ES-I3 (cell line): Measurements from ENCODE around the gene RPL37A.

ENCODE experiments used
- H3K36me3 ChIP-seq: 2 replicates; pipeline ENCODE4 v1.6.1; 2013; ENCODE audit warnings: mild to moderate bottlenecking, low read length, control low read depth, moderate library complexity; ENCODE audit not compliant: insufficient read depth
- H3K4me1 ChIP-seq: 2 replicates; pipeline ENCODE4 v1.6.1; 2013; ENCODE audit warnings: mild to moderate bottlenecking, control low read depth, low read length; ENCODE audit not compliant: insufficient read depth
- H3K9ac ChIP-seq: 2 replicates; pipeline ENCODE4 v1.6.1; 2013; ENCODE audit warnings: low read depth, mild to moderate bottlenecking, low read length, moderate library complexity
- H3K9me3 ChIP-seq: 2 replicates; pipeline ENCODE4 v1.6.1; 2013; ENCODE audit warnings: mild to moderate bottlenecking, low read length, moderate library complexity; ENCODE audit not compliant: control insufficient read depth, insufficient read depth

RPL37A gene

DNA sequence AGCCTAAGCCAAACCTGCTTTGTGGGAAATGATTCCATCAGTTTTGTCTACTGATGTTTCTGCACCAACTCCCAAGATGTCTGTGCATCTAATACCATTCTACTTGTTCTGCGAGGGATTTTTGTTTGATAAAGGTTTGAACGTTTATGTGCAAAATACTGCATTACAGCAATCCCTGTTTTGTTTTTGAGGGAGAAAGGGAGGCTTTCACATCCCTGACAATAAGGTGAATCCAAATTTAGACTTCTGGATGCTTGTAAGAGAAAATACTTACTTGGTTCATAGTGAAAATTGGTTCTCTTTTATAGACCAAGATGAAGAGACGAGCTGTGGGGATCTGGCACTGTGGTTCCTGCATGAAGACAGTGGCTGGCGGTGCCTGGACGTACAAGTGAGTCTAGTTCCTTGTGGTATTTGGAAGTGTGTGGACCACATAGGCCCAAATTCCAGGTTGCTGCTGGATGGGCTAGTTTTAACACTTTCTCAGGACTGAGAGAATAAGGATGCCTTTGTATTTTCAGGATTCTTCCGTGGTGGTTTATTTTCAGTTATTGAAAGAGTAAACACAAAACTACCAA, 1.1 kb downstream of the RPL37A start:
- Histone ChIP-seq H3K36me3 (peaks cover 49% of the 10 kb centered on the region), H3K9me3 (no peaks in the 10 kb centered on the region), H3K9ac (peak overlapping the region; percentile 96), H3K4me1 (peaks cover 12% of the 10 kb centered on the region)

DNA sequence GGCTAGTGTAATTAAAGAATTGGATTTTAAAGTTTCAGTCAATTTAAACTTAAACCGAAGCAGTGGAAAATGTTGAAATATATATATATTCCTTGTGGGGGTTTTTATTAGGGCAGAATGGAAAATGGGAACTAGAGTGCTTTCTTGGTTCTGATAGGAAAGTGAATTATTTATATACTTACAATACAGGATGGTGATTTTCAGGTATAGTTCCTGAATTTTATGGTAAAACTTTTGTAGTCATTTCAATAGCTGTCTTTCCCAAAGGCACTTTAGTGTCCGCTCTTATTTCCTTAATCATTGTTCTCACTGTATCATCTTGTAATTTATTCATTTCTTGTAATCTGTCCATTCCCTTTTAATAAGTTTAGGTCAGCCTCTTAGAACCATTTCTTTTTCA, 1.9 kb downstream of the RPL37A start:
- peaks cover 49% of the 10 kb centered on the region for H3K36me3 ChIP-seq
- H3K9ac ChIP-seq, result peak overlapping the region; percentile 96; the same call in 1 of the 2 replicates
- H3K9me3 ChIP-seq, result no peaks in the 10 kb centered on the region
- H3K4me1 ChIP-seq, result peaks cover 12% of the 10 kb centered on the region

DNA sequence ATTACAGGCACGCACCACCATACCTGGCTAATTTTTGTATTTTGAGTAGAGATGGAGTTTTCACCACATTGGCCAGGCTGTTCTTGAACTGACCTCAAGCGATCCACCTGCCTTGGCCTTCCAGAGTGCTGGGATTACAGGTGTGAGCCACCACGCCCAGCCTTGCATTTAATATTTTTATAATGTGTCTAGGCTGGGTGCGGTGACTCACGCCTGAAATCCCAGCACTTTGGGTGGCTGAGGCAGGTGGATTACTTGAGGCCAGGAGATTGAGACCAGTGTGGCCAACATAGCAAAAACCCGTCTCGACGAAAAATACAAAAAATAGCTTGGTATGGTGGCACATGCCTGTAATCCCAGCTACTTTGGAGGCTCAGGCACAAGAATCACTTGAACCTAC, 3.2 kb downstream of the RPL37A start:
- H3K9me3 ChIP-seq, result no peaks in the 10 kb centered on the region
- peaks cover 49% of the 10 kb centered on the region for H3K36me3 ChIP-seq
- no peak overlapping the region for H3K9ac ChIP-seq
- H3K4me1 ChIP-seq, result peaks cover 12% of the 10 kb centered on the region

DNA sequence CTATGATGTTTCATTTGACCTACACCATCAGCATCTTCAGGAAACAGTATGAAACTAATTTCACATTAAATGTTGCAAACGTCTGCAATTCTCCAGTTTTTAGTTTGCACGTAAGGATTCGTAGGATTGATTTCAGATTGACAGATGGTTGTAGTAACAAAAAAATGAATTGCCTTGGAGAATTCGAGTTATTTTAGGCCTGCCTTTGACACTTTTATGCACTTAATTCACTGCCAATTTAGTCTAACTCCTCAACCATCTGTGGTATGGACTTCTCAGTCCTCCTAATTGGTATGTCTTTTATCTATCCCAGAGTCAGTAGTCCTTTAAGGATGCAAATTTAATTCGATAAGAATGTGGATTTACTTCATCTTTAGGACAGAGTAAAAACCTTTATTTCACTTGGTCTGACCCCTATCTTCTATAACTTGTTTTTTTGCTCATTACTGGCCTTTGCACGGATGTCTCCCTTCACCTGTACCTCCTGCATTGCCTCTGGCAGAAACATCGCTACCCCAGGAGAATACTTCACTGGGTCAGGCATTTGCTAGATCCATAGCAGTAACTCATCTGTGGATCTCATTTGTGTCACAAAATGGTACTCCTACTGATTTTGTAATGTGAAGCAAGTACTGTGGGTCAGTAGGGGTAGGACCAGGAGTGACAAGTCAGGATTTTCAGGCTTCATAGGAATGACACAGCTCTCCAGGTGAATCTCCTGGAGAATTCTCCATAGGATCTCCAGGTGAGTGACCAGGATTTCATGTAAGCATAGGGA, 3.9 kb downstream of the RPL37A start:
- peaks cover 49% of the 10 kb centered on the region for H3K36me3 ChIP-seq
- H3K9ac ChIP-seq, result no peak overlapping the region
- H3K9me3 ChIP-seq, result no peaks in the 10 kb centered on the region
- peaks cover 12% of the 10 kb centered on the region for H3K4me1 ChIP-seq

GRCh38 chr2:216503159-216503629, 4.5 kb downstream of the RPL37A start:
- Histone ChIP-seq H3K9me3 (no peaks in the 10 kb centered on the region), H3K9ac (no peak overlapping the region), H3K36me3 (peaks cover 51% of the 10 kb centered on the region), H3K4me1 (peaks cover 12% of the 10 kb centered on the region)

- H3K4me1 ChIP-seq, result peaks cover 12% of the 10 kb centered on the region
- no peak overlapping the region for H3K9ac ChIP-seq
- peaks cover 53% of the 10 kb centered on the region for H3K36me3 ChIP-seq
- no peaks in the 10 kb centered on the region for H3K9me3 ChIP-seq
These were observed 5.2 kb downstream of the RPL37A start for GRCh38 chr2:216503697-216504375.

DNA sequence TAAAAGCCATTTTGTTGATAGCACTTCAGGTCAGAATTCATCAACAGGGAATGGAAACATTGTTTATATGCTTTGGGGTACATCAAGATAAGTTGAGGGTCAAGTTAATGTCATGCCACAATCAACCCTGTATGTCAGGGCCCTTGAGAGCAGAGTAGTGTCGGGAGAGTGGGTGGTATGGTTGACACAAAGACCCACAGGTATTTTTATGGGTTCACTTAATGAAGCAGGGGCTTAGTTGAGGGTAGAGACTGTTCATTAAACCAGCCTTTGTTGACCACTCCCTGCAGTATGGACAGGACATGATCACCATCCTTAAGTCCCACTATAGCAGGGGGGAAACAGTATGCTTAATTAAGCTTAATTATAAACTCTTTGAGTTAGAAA, 5.7 kb downstream of the RPL37A start:
- Histone ChIP-seq H3K9ac (no peak overlapping the region), H3K36me3 (peaks cover 48% of the 10 kb centered on the region), H3K4me1 (peaks cover 12% of the 10 kb centered on the region), H3K9me3 (no peaks in the 10 kb centered on the region)

DNA sequence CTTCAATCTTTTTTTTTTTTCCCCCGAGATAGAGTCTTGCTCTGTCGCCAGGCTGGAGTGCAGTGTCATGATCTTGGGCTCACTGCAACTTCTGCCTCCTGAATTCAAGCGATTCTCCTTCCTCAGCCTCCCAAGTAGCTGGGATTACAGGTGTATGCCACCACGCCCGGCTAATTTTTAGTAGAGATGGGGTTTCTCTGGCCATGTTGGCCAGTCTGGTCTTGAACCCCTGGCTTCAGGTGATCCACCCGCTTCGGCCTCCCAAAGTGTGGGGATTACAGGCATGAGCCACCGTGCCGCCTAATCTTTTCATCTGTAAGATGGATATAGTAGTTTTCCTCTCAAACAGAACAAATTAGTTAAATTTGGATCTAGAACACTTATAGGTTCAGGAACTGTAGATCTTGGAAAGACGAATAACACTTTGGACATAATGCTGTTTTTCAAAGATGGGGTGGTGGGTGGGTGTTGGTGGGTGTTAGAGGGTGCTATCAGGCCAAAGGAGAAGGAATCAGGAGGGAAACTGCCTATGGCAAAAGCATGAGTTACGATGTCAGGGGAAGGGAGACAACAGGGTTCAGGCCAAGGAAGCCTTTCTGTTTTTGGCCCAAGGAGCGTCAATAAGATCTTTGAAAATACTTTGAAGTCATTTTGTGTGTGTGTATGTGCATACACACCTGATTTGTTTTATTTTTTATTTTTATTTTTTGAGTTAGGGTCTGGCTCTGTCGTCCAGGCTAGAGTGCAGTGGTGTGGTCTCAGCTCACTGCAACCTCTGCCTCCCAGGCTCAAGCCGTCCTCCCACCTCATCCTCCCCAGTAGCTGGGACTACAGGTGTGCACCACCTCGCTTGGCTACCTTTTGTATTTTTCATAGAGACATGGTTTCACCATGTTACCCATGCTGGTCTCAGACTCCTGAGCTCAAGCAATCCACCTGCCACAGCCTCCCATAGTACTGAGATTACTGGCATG, 6.8 kb downstream of the RPL37A start:
- Histone ChIP-seq H3K36me3 (peaks cover 38% of the 10 kb centered on the region), H3K9ac (no peak overlapping the region), H3K9me3 (no peaks in the 10 kb centered on the region), H3K4me1 (peaks cover 5% of the 10 kb centered on the region)

DNA sequence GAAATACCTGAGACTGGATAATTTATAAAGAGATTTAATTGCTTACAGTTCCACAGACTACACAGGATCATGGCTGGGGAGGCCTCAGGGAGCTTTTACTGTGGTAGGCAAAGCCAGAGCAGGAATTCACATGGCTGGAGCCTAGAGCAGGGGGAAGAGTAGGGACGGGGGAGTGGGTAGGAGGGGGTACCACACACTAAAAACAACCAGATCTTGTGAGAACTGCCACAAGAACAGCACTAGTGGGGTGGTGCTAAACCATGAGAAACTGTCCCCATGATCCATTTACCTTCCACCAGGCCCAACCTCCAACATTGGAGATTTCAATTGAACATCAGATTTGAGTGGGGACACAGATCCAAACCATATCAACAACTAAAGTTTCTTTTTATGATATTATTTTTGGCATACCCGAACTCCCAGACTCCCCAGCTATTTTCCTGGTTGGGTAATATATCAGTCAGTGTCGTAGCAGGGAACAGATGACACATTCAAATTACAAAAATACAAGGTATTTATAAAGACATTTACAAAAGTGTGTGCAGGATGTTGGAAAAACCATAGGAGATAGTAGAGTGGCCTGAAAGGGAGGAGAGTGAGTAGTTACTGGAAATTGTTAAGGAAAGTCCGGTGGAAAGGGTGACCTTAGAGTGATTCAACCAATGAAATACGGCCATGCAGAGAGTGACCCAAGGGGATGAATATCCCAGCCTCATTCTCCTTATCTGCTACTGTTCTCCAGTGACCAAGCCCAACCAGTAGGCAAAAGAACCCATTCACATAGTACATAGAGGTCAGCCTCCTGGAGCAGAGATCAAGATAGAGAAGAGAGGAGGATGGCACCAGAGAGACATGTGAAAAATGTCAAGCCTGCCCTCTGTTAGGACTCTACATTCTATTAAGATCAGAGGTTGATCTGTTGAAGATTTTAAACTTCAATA, 8.8 kb downstream of the RPL37A start:
- Histone ChIP-seq H3K36me3 (peaks cover 20% of the 10 kb centered on the region), H3K9ac (no peak overlapping the region), H3K9me3 (no peaks in the 10 kb centered on the region), H3K4me1 (no peaks in the 10 kb centered on the region)

DNA sequence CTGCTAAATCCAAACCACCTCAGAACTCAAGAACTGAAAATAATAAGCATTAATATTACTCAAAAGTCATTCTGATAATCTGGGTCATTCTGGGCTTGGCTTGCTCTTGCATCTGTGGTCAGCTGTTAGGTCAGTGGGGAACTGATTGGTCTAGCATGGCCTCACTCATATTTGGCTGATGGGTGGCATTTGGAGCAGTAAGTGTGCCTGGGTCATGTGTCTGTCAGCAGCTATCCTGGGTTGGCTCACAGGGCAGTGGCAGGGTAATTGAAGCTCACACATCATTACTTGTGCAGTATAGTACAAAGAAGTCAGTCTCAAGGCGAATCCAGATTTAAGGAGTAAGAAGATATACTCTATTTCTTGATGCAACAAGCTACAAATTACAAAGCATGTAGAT, 9.6 kb downstream of the RPL37A start:
- no peak overlapping the region for H3K9ac ChIP-seq
- no peaks in the 10 kb centered on the region for H3K9me3 ChIP-seq
- peaks cover 13% of the 10 kb centered on the region for H3K36me3 ChIP-seq
- no peaks in the 10 kb centered on the region for H3K4me1 ChIP-seq

DNA sequence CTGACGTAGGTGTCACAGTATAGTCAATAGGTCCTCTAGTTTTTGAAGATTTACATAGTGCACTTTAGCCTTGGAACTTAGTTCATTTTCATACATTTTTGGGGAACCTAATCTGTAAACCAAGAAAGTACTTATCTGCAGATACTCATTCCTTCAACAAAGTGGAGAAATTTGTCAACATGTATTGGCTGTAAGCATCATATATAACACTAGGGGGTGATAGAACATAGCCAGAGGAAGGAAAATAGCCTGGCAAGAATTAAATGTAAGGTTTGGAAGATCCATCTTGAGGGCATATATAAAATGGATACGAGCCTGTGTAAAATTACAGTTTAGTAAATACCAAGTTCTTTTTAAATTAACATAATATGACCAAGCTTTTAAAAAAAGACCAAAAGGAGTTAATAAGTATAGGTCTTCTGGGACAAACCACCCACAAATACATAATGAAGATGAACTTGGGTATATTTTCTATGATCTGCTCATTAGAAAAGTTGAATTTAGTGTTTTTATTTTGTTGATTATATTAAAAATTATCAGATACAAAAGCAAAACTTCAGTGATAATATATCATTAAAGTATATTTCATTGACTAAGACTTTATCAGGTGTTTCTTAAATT, 18.2 kb downstream of the RPL37A start:
- Histone ChIP-seq H3K9ac (no peak overlapping the region), H3K36me3 (peaks cover 7% of the 10 kb centered on the region), H3K9me3 (no peaks in the 10 kb centered on the region), H3K4me1 (peaks cover 5% of the 10 kb centered on the region; the same call in 1 of the 2 replicates)

DNA sequence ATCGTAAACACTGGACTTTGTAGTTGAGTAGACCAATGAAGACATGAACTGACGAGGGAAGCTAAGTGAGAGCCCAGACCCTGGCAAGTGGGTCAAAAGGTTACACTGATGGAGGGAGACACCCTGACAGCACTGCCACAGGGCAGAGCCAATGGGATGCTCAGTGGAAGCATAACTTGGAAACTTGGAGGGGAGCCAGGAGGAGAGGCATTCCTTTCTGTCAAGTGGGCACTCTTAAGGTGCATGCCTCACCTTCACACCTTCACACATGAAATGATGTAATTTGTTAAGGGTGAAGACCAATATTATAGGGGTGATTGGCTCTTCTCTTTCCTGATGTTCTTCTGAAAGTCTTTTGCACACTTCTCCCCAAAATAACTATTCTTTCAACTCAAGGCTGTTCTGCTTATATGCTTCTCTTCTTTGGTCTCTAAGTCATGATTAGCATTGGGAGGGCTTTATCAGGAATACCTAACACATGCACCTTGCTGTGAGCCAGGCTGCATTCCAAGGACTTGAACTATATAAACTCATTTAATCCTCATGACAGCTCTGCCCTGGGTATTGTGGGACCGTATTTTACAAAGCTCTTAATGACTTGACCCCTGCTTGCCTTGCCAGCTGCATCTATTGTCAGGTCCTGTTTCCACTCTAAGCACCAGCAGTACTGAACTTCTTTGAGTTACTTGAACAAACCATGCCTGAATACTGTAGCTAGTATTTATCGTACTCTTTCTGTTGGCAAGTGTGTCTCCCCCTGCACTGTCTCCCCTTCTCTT, 19.0 kb downstream of the RPL37A start:
- Histone ChIP-seq H3K36me3 (peaks cover 7% of the 10 kb centered on the region), H3K4me1 (peaks cover 5% of the 10 kb centered on the region; the same call in 1 of the 2 replicates), H3K9me3 (no peaks in the 10 kb centered on the region), H3K9ac (no peak overlapping the region)
